ENCODE measurements around the gene GPR62. TPM values are rescaled to one million over a fixed set of nuclear protein-coding genes. Genes with fewer than 3 reads are reported as not detected.

GPR62 gene
- total and polyA plus RNA-seq, 2 donors (not counting 3 experiments of a cell fraction or from before 2014, with no cell fraction given) = 0.04 to 0.15 TPM

DNA sequence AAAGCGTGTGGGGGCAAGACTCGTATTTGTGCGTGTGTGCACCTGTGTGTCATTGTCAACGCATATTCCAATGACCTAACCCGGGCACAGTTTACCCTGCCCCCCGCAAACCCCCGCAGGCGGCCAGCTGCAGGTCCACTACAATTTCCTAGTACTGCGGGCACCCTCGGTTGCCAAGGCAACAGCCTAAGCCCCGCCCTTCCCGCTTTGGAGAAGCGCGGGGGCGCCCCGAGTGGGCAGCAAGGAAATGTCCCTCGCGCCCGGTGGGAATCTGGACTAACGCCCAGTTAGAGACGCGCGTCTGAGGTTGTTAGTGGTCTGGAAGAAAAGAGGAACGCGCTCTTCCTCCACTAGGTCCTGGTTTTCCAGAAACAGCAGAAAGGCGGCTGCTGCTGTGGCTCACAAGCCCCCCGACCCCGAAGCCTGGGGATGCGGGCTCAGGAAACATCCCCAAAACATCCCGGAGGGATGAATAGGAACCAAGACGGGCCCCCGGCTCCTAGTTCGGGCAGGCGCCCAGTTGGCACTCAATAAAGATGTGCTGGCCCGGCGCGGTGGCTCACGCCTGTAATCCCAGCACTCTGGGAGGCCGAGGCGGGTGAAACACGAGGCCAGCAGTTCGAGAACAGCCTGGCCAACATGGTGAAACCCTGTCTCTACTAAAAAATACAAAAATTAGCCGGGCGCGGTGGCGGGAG lies 20.8 kb downstream of the GPR62 start:
- no peak overlapping the region for H3K9ac ChIP-seq (replicated peaks; ENCODE audit: extremely low read depth, insufficient read depth, low read length)
- H3K9me1 ChIP-seq (replicated peaks; ENCODE audit: control insufficient read depth, extremely low read depth, insufficient read depth, low read length) = no peaks in the 10 kb centered on the region
- peak overlapping the region; percentile 67 for H3K4me2 ChIP-seq (ENCODE audit: insufficient read depth, low read length)
- H4K20me1 ChIP-seq (replicated peaks; ENCODE audit: control insufficient read depth, extremely low read depth, insufficient read depth, low read length) = no peaks in the 10 kb centered on the region
- H2AFZ ChIP-seq (ENCODE audit: low read depth, low read length) = no peak overlapping the region
- peaks cover 22% of the 10 kb centered on the region for H3K4me1 ChIP-seq (ENCODE audit: control insufficient read depth, extremely low read depth, insufficient read depth, low read length)
- intact Hi-C loops (cut with micrococcal nuclease) (loop anchor here (1.0 kb wide), 1 partner anchor 7 kb away; the partner anchor contains the start of gene ACY1), dilution Hi-C loops (cut with MboI; ENCODE audit: extremely low pct_ligation_motif_present, low sequenced_read_pairs) (no loop called here)
- POLR2A ChIA-PET = no interaction called here
- no peaks in the 10 kb centered on the region for H3K27me3 ChIP-seq (ENCODE audit: control insufficient read depth in 2 of 2, insufficient read depth in 2 of 2, low read length in 2 of 2)
- no peaks in the 10 kb centered on the region for H3K79me2 ChIP-seq (ENCODE audit: control insufficient read depth, insufficient read depth, low read length)
- DNase-seq (ENCODE audit: low read depth, low spot score) = peak; percentile 65
- no peak overlapping the region for H3K27ac ChIP-seq (ENCODE audit: insufficient read depth, low read depth, low read length)
- no TSS peak for BruUV-seq (replicated peaks)
- CTCF ChIA-PET = interaction anchor here (1.1 to 3.3 kb wide), 3 partner anchors 11 to 34 kb away, joined by 3 to 46 read pairs (median 3); partner anchors contain the start of genes PARP3, RPL29 and RRP9
- peak; percentile 70 for FAIRE-seq
- H3K9me3 ChIP-seq (replicated peaks; ENCODE audit: control insufficient read depth, insufficient read depth, low read length) = no peaks in the 10 kb centered on the region
- H3K4me3 ChIP-seq (replicated peaks in 1 of 3; ENCODE audit: insufficient read depth in 1 of 3, low read depth in 1 of 3, low read length in 3 of 3) = peak overlapping the region in 2 of 3 experiments; percentile 47 to 53
- H3K36me3 ChIP-seq (ENCODE audit: control insufficient read depth in 2 of 2, extremely low read depth in 1 of 2, insufficient read depth in 2 of 2, low read length in 2 of 2) = no peaks in the 10 kb centered on the region
- no peak for TF ChIP-seq POLR2AphosphoS5 (IDR thresholded peaks at IDR 0.05; ENCODE audit: insufficient read depth, low read depth, low read length)
- TF ChIP-seq FOS (IDR thresholded peaks at IDR 0.05; ENCODE audit: borderline replicate concordance, insufficient read depth, low read length) = no peak
- TF ChIP-seq JUN (IDR thresholded peaks at IDR 0.05; ENCODE audit: borderline replicate concordance, insufficient read depth, insufficient read length, low read depth) = no peak
- TF ChIP-seq GATA2 (IDR thresholded peaks at IDR 0.05; ENCODE audit: insufficient read depth, insufficient read length, low read depth, low read length) = no peak
- no peak for TF ChIP-seq EZH2 (IDR thresholded peaks at IDR 0.05; ENCODE audit: borderline replicate concordance, low read depth, low read length, severe bottlenecking)
- TF ChIP-seq POLR2A (IDR thresholded peaks at IDR 0.05; ENCODE audit: low read depth, low read length) = no peak
- TF ChIP-seq, protein P1, sequence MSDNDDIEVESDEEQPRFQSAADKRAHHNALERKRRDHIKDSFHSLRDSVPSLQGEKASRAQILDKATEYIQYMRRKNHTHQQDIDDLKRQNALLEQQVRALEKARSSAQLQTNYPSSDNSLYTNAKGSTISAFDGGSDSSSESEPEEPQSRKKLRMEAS (IDR thresholded peaks at IDR 0.05; ENCODE audit: insufficient read depth, insufficient read length) = no peak
- TF ChIP-seq, protein P2, sequence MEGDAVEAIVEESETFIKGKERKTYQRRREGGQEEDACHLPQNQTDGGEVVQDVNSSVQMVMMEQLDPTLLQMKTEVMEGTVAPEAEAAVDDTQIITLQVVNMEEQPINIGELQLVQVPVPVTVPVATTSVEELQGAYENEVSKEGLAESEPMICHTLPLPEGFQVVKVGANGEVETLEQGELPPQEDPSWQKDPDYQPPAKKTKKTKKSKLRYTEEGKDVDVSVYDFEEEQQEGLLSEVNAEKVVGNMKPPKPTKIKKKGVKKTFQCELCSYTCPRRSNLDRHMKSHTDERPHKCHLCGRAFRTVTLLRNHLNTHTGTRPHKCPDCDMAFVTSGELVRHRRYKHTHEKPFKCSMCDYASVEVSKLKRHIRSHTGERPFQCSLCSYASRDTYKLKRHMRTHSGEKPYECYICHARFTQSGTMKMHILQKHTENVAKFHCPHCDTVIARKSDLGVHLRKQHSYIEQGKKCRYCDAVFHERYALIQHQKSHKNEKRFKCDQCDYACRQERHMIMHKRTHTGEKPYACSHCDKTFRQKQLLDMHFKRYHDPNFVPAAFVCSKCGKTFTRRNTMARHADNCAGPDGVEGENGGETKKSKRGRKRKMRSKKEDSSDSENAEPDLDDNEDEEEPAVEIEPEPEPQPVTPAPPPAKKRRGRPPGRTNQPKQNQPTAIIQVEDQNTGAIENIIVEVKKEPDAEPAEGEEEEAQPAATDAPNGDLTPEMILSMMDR (IDR thresholded peaks at IDR 0.05; ENCODE audit: extremely low read depth in 1 of 2, insufficient read depth in 1 of 2, low read depth in 1 of 2, low read length in 2 of 2) = peak in 1 of 2 donors; percentile 36

All from endothelial cell of umbilical vein (primary cell).